Smooth muscle cell (in vitro differentiated cells): ENCODE measurements around the gene CAMK2A. TPM values are rescaled to one million over a fixed set of nuclear protein-coding genes. Genes with fewer than 3 reads are reported as not detected.

ENCODE experiments used
- DNase-seq: peaks from one replicate; lab custom pipeline; 2025; ENCODE audit not compliant: unreplicated experiment; lab: John Stamatoyannopoulos, UW
- H2AFZ ChIP-seq: fragments of 200-600 bp; sonication (generic); 2 replicates; pipeline ENCODE4 v1.6.0; 2016; ENCODE audit warnings: antibody characterized with exemption, low read depth, mild to moderate bottlenecking
- H3F3A ChIP-seq: fragments of 200-600 bp; sonication (generic); 2 replicates; pipeline ENCODE4 v1.6.0; 2017; ENCODE audit warnings: antibody characterized with exemption, low read depth
- H3K27ac ChIP-seq: fragments of 200-600 bp; sonication (generic); 2 replicates; pipeline ENCODE4 v1.5.1; 2016; ENCODE audit warnings: low read depth, mild to moderate bottlenecking
- H3K27me3 ChIP-seq: fragments of 200-600 bp; sonication (generic); 2 replicates; pipeline ENCODE4 v1.6.1; 2016; ENCODE audit warnings: low read depth, mild to moderate bottlenecking
- H3K36me3 ChIP-seq: fragments of 200-600 bp; sonication (generic); 2 replicates; pipeline ENCODE4 v1.5.1; 2016; ENCODE audit warnings: low read depth
- H3K4me1 ChIP-seq: fragments of 200-600 bp; sonication (generic); 2 replicates; pipeline ENCODE4 v1.5.1; 2016; ENCODE audit warnings: low read depth
- H3K4me2 ChIP-seq: fragments of 200-600 bp; sonication (generic); 2 replicates; pipeline ENCODE4 v1.6.0; 2016; ENCODE audit warnings: mild to moderate bottlenecking
- H3K4me3 ChIP-seq: fragments of 200-600 bp; sonication (generic); 2 replicates; pipeline ENCODE4 v1.5.1; 2016; ENCODE audit warnings: mild to moderate bottlenecking
- H3K79me2 ChIP-seq: fragments of 200-600 bp; sonication (generic); 2 replicates; pipeline ENCODE4 v1.6.0; 2016; ENCODE audit warnings: low read depth, mild to moderate bottlenecking
- H3K9ac ChIP-seq: fragments of 200-600 bp; sonication (generic); 2 replicates; pipeline ENCODE4 v1.6.0; 2016; ENCODE audit warnings: low read depth
- H3K9me3 ChIP-seq: fragments of 200-600 bp; sonication (generic); replicated peaks from 2 replicates; pipeline ENCODE4 v1.5.1; 2016; ENCODE audit warnings: low read depth
- H4K20me1 ChIP-seq: fragments of 200-600 bp; sonication (generic); 2 replicates; pipeline ENCODE4 v1.6.0; 2016; ENCODE audit warnings: low read depth
- CTCF ChIP-seq: fragments of 200-600 bp; sonication (generic); IDR thresholded peaks from 2 replicates; pipeline ENCODE4 v1.5.1; 2017; ENCODE audit warnings: borderline replicate concordance, mild to moderate bottlenecking, antibody characterized with exemption; ENCODE audit not compliant: insufficient read depth, poor library complexity, severe bottlenecking
- WGBS: methylation state at CpG from one replicate; pipeline ENCODE4 v1.1.7; 2016; ENCODE audit warnings: low lambda C conversion rate; 5-methylcytosine and 5-hydroxymethylcytosine counted together
- polyA plus RNA-seq: library from polyadenylated mRNA; unstranded; fragments of >200 nt; fragmentation: Nextera tagmentation; extraction: Ambion mirVana; gene quantifications from 2 replicates; pipeline ENCODE4 v1.2.1, GENCODE V29; 2016
- total RNA-seq: library from RNA; depleted of rRNA; stranded (reverse); fragments of >200 nt; gene quantifications from 2 replicates; pipeline ENCODE4 v1.2.3, GENCODE V29; 2014

The CAMK2A gene
- total and polyA plus RNA-seq, 2 experiments from 2014 or later = 0.83 to 1.6 TPM

- 63% methylated on average over 8 of the region's 8 CpGs for WGBS
- no peak overlapping the region for H3K4me3 ChIP-seq
- H3K36me3 ChIP-seq = no peaks in the 10 kb centered on the region
- TF ChIP-seq CTCF = no peak
- H3K4me2 ChIP-seq = no peak overlapping the region
- H3K4me1 ChIP-seq = peaks cover 2% of the 10 kb centered on the region
- no peak overlapping the region for H3K9ac ChIP-seq
- DNase-seq = no peak
- H2AFZ ChIP-seq = no peak overlapping the region
- H3F3A ChIP-seq = no peaks in the 10 kb centered on the region
- H3K27me3 ChIP-seq = no peaks in the 10 kb centered on the region
- no peaks in the 10 kb centered on the region for H4K20me1 ChIP-seq
- no peak overlapping the region for H3K27ac ChIP-seq
- no peaks in the 10 kb centered on the region for H3K79me2 ChIP-seq
- H3K9me3 ChIP-seq = no peaks in the 10 kb centered on the region
Observed at GRCh38 chr5:150261231-150261630, 28.3 kb downstream of the CAMK2A start.

- Histone ChIP-seq H3K79me2 (no peaks in the 10 kb centered on the region), H4K20me1 (no peaks in the 10 kb centered on the region), H2AFZ (no peak overlapping the region), H3F3A (no peaks in the 10 kb centered on the region), H3K4me2 (no peak overlapping the region), H3K36me3 (no peaks in the 10 kb centered on the region), H3K9ac (no peak overlapping the region), H3K9me3 (no peaks in the 10 kb centered on the region), H3K27me3 (no peaks in the 10 kb centered on the region), H3K27ac (no peak overlapping the region), H3K4me3 (no peak overlapping the region), H3K4me1 (peaks cover 19% of the 10 kb centered on the region)
- no peak for DNase-seq
- WGBS = 87% methylated on average over 6 of the region's 6 CpGs
- no peak for TF ChIP-seq CTCF
Observed at GRCh38 chr5:150258130-150258529, 31.4 kb downstream of the CAMK2A start.

- peaks cover 19% of the 10 kb centered on the region for H3K4me1 ChIP-seq
- TF ChIP-seq CTCF = no peak
- H3K27me3 ChIP-seq = no peaks in the 10 kb centered on the region
- no peak overlapping the region for H3K4me2 ChIP-seq
- no peaks in the 10 kb centered on the region for H3K9me3 ChIP-seq
- no peaks in the 10 kb centered on the region for H3K79me2 ChIP-seq
- no peaks in the 10 kb centered on the region for H3K36me3 ChIP-seq
- no peak overlapping the region for H3K4me3 ChIP-seq
- no peaks in the 10 kb centered on the region for H4K20me1 ChIP-seq
- no peaks in the 10 kb centered on the region for H3F3A ChIP-seq
- no peak overlapping the region for H3K9ac ChIP-seq
- no peak for DNase-seq
- H3K27ac ChIP-seq = no peak overlapping the region
- 89% methylated on average over 11 of the region's 11 CpGs for WGBS
- H2AFZ ChIP-seq = no peak overlapping the region
Observed at GRCh38 chr5:150257424-150257823, 32.1 kb downstream of the CAMK2A start.

- no peaks in the 10 kb centered on the region for H4K20me1 ChIP-seq
Observed at GRCh38 chr5:150256410-150257064, 33.0 kb downstream of the CAMK2A start.

More at GRCh38 chr5:150256410-150257064, 33.0 kb downstream of the CAMK2A start:
- H3K27me3 ChIP-seq = no peaks in the 10 kb centered on the region
- no peaks in the 10 kb centered on the region for H3F3A ChIP-seq
- peaks cover 19% of the 10 kb centered on the region for H3K4me1 ChIP-seq
- WGBS = 71% methylated on average over 12 of the region's 12 CpGs
- H2AFZ ChIP-seq = no peak overlapping the region
- TF ChIP-seq CTCF = no peak
- H3K9ac ChIP-seq = no peak overlapping the region
- no peak overlapping the region for H3K27ac ChIP-seq
- no peak for DNase-seq
- H3K4me3 ChIP-seq = no peak overlapping the region
- no peaks in the 10 kb centered on the region for H3K36me3 ChIP-seq
- no peaks in the 10 kb centered on the region for H3K79me2 ChIP-seq
- H3K4me2 ChIP-seq = no peak overlapping the region
- no peaks in the 10 kb centered on the region for H3K9me3 ChIP-seq
